ENCODE data around the gene RNF7. TPM values are rescaled to one million over a fixed set of nuclear protein-coding genes. Genes with fewer than 3 reads are reported as not detected.

The RNF7 gene
- total and polyA plus RNA-seq, 5 donors from 2014 or later, result 65.4 to 169 (median 155) TPM

DNA sequence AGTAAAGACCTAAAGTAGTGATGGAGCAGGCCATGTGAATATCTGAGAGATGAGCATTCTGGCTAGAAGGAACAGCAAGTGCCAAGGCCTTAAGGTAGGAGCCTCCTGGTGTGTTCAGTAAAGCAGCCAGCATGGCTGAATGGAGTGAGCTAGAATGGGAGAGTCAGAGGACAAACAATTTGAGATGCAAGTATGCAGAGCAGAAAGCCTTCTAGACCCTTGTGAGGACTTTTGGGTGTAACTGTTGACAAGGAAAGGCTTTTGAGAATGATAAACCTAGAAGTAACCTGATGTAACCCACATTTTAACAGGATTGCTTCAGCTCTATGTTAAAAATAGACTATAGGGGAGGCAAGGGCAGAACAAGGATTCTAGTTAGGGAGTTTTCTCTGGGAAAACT lies 14.8 kb upstream of the RNF7 start:
- Mint-ChIP-seq H3K4me3 (no peak overlapping the region), H3K4me1 (no peaks in the 10 kb centered on the region), H3K9me3 (peaks cover 0 to 1% (median 0%) of the 10 kb centered on the region in 7 donors), H3K27me3 (peaks cover 21% of the 10 kb centered on the region), H3K27ac (no peak overlapping the region), H3K36me3 (no peaks in the 10 kb centered on the region)
- no peaks in the 10 kb centered on the region for H3K36me3 ChIP-seq (ENCODE audit: control insufficient read depth, insufficient read depth, low read length)
- no peaks in the 10 kb centered on the region for H3K4me1 ChIP-seq (ENCODE audit: control insufficient read depth, insufficient read depth, low read length, poor library complexity, severe bottlenecking)
- no peak overlapping the region for H3K27ac ChIP-seq (ENCODE audit: insufficient read depth, low read length, poor library complexity, severe bottlenecking)
- ATAC-seq (ENCODE audit: low read depth in 2 of 2), result no peak
- DNase-seq, result no peak
- no peaks in the 10 kb centered on the region for H3K9me3 ChIP-seq (ENCODE audit: control insufficient read depth in 2 of 2, low read length in 2 of 2)
- peaks cover 3% of the 10 kb centered on the region for H3K27me3 ChIP-seq (ENCODE audit: control insufficient read depth, insufficient read depth, low read length)
- H3K4me3 ChIP-seq (ENCODE audit: low read depth, low read length), result no peak overlapping the region

- ATAC-seq (ENCODE audit: low read depth in 2 of 2), result no peak
- Histone ChIP-seq H3K9me3 (ENCODE audit: control insufficient read depth in 2 of 2, low read length in 2 of 2) (no peaks in the 10 kb centered on the region), H3K27me3 (ENCODE audit: control insufficient read depth, insufficient read depth, low read length) (peaks cover 3% of the 10 kb centered on the region), H3K36me3 (ENCODE audit: control insufficient read depth, insufficient read depth, low read length) (no peaks in the 10 kb centered on the region), H3K4me1 (ENCODE audit: control insufficient read depth, insufficient read depth, low read length, poor library complexity, severe bottlenecking) (no peaks in the 10 kb centered on the region), H3K27ac (ENCODE audit: insufficient read depth, low read length, poor library complexity, severe bottlenecking) (no peak overlapping the region), H3K4me3 (ENCODE audit: low read depth, low read length) (no peak overlapping the region)
- peaks cover 0 to 1% (median 0%) of the 10 kb centered on the region in 7 donors for H3K9me3 Mint-ChIP-seq
- H3K36me3 Mint-ChIP-seq, result no peaks in the 10 kb centered on the region
- peak overlapping the region in 1 of 3 donors; percentile 48 for H3K27ac Mint-ChIP-seq
- H3K4me3 Mint-ChIP-seq, result no peak overlapping the region
- DNase-seq, result no peak
- H3K27me3 Mint-ChIP-seq, result peaks cover 20% of the 10 kb centered on the region
- H3K4me1 Mint-ChIP-seq, result no peaks in the 10 kb centered on the region
Measured at GRCh38 chr3:141724186-141724585, 13.9 kb upstream of the RNF7 start.

GRCh38 chr3:141725036-141725435 lies 13.1 kb upstream of the RNF7 start:
- ATAC-seq (ENCODE audit: low read depth in 2 of 2) (no peak), DNase-seq (no peak)
- Mint-ChIP-seq H3K9me3 (peaks cover 0 to 1% (median 0%) of the 10 kb centered on the region in 7 donors), H3K27me3 (peaks cover 23% of the 10 kb centered on the region), H3K4me3 (no peak overlapping the region), H3K36me3 (no peaks in the 10 kb centered on the region), H3K27ac (no peak overlapping the region), H3K4me1 (no peaks in the 10 kb centered on the region)
- Histone ChIP-seq H3K4me1 (ENCODE audit: control insufficient read depth, insufficient read depth, low read length, poor library complexity, severe bottlenecking) (no peaks in the 10 kb centered on the region), H3K36me3 (ENCODE audit: control insufficient read depth, insufficient read depth, low read length) (no peaks in the 10 kb centered on the region), H3K4me3 (ENCODE audit: low read depth, low read length) (no peak overlapping the region), H3K9me3 (ENCODE audit: control insufficient read depth in 2 of 2, low read length in 2 of 2) (no peaks in the 10 kb centered on the region), H3K27ac (ENCODE audit: insufficient read depth, low read length, poor library complexity, severe bottlenecking) (no peak overlapping the region), H3K27me3 (ENCODE audit: control insufficient read depth, insufficient read depth, low read length) (peaks cover 1% of the 10 kb centered on the region)

DNA sequence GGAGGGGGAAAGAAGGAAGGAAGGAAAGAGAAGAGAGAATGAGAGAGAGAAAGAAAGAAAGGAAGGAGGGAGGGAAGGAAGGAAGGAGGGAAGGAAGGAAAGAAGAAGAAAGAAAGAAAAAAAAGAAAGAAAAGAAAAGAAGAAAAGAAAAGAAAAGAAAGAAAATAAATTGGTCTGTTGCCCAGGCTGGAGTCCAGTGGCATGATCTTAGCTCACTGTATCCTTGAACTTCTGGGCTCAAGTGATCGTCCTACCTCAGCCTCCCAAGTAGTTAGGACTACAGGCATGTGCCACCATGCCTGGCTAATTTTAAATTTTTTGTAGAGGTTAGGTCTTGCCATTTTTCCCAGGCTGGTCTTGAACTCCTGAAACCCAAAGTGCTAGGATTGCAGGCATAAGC lies 11.6 kb upstream of the RNF7 start:
- Mint-ChIP-seq H3K27ac (no peak overlapping the region), H3K36me3 (no peaks in the 10 kb centered on the region), H3K4me1 (no peaks in the 10 kb centered on the region), H3K4me3 (no peak overlapping the region), H3K9me3 (peaks cover 0 to 1% (median 0%) of the 10 kb centered on the region in 7 donors), H3K27me3 (peaks cover 17% of the 10 kb centered on the region)
- H3K9me3 ChIP-seq (ENCODE audit: control insufficient read depth in 2 of 2, low read length in 2 of 2), result no peaks in the 10 kb centered on the region
- peaks cover 1% of the 10 kb centered on the region for H3K27me3 ChIP-seq (ENCODE audit: control insufficient read depth, insufficient read depth, low read length)
- DNase-seq, result no peak
- no peak for ATAC-seq (ENCODE audit: low read depth in 2 of 2)
- no peak overlapping the region for H3K27ac ChIP-seq (ENCODE audit: insufficient read depth, low read length, poor library complexity, severe bottlenecking)
- no peaks in the 10 kb centered on the region for H3K4me1 ChIP-seq (ENCODE audit: control insufficient read depth, insufficient read depth, low read length, poor library complexity, severe bottlenecking)
- no peaks in the 10 kb centered on the region for H3K36me3 ChIP-seq (ENCODE audit: control insufficient read depth, insufficient read depth, low read length)
- H3K4me3 ChIP-seq (ENCODE audit: low read depth, low read length), result no peak overlapping the region

GRCh38 chr3:141728355-141728892 lies 9.7 kb upstream of the RNF7 start:
- DNase-seq (no peak), ATAC-seq (ENCODE audit: low read depth in 2 of 2) (no peak)
- Mint-ChIP-seq H3K27ac (no peak overlapping the region), H3K4me3 (no peak overlapping the region), H3K9me3 (peaks cover 0 to 1% (median 0%) of the 10 kb centered on the region in 7 donors), H3K4me1 (no peaks in the 10 kb centered on the region), H3K36me3 (no peaks in the 10 kb centered on the region), H3K27me3 (peaks cover 16% of the 10 kb centered on the region)
- H3K4me3 ChIP-seq (ENCODE audit: low read depth, low read length), result no peak overlapping the region
- no peaks in the 10 kb centered on the region for H3K4me1 ChIP-seq (ENCODE audit: control insufficient read depth, insufficient read depth, low read length, poor library complexity, severe bottlenecking)
- no peak overlapping the region for H3K27ac ChIP-seq (ENCODE audit: insufficient read depth, low read length, poor library complexity, severe bottlenecking)
- no peaks in the 10 kb centered on the region for H3K36me3 ChIP-seq (ENCODE audit: control insufficient read depth, insufficient read depth, low read length)
- peaks cover 1% of the 10 kb centered on the region for H3K27me3 ChIP-seq (ENCODE audit: control insufficient read depth, insufficient read depth, low read length)
- H3K9me3 ChIP-seq (ENCODE audit: control insufficient read depth in 2 of 2, low read length in 2 of 2), result no peaks in the 10 kb centered on the region

- DNase-seq (peak in 1 of 3 donors; percentile 29), ATAC-seq (ENCODE audit: low read depth in 2 of 2) (no peak)
- H3K4me1 Mint-ChIP-seq, result no peaks in the 10 kb centered on the region
- peaks cover 17% of the 10 kb centered on the region for H3K27me3 Mint-ChIP-seq
- Histone ChIP-seq H3K27ac (ENCODE audit: insufficient read depth, low read length, poor library complexity, severe bottlenecking) (no peak overlapping the region), H3K36me3 (ENCODE audit: control insufficient read depth, insufficient read depth, low read length) (no peaks in the 10 kb centered on the region), H3K4me3 (ENCODE audit: low read depth, low read length) (no peak overlapping the region), H3K9me3 (ENCODE audit: control insufficient read depth in 2 of 2, low read length in 2 of 2) (no peaks in the 10 kb centered on the region), H3K4me1 (ENCODE audit: control insufficient read depth, insufficient read depth, low read length, poor library complexity, severe bottlenecking) (no peaks in the 10 kb centered on the region), H3K27me3 (ENCODE audit: control insufficient read depth, insufficient read depth, low read length) (peaks cover 1% of the 10 kb centered on the region)
- no peak overlapping the region for H3K27ac Mint-ChIP-seq
- no peak overlapping the region for H3K4me3 Mint-ChIP-seq
- H3K36me3 Mint-ChIP-seq, result no peaks in the 10 kb centered on the region
- peaks cover 0 to 1% (median 0%) of the 10 kb centered on the region in 7 donors for H3K9me3 Mint-ChIP-seq
Measured at GRCh38 chr3:141729240-141729639, 8.9 kb upstream of the RNF7 start.

- Mint-ChIP-seq H3K4me3 (peak overlapping the region in 1 of 4 donors; percentile 46), H3K36me3 (no peaks in the 10 kb centered on the region), H3K4me1 (peaks cover 0 to 18% (median 13%) of the 10 kb centered on the region in 4 donors), H3K27ac (no peak overlapping the region), H3K27me3 (peaks cover 5% of the 10 kb centered on the region), H3K9me3 (peaks cover 0 to 1% (median 0%) of the 10 kb centered on the region in 7 donors)
- H3K27ac ChIP-seq (ENCODE audit: insufficient read depth, low read length, poor library complexity, severe bottlenecking), result no peak overlapping the region
- no peak overlapping the region for H3K4me3 ChIP-seq (ENCODE audit: low read depth, low read length)
- DNase-seq (no peak), ATAC-seq (ENCODE audit: low read depth in 2 of 2) (no peak)
- no peaks in the 10 kb centered on the region for H3K36me3 ChIP-seq (ENCODE audit: control insufficient read depth, insufficient read depth, low read length)
- H3K9me3 ChIP-seq (ENCODE audit: control insufficient read depth in 2 of 2, low read length in 2 of 2), result no peaks in the 10 kb centered on the region
- H3K4me1 ChIP-seq (ENCODE audit: control insufficient read depth, insufficient read depth, low read length, poor library complexity, severe bottlenecking), result peaks cover 16% of the 10 kb centered on the region
- H3K27me3 ChIP-seq (ENCODE audit: control insufficient read depth, insufficient read depth, low read length), result no peaks in the 10 kb centered on the region
Measured at GRCh38 chr3:141735176-141735575, 2.9 kb upstream of the RNF7 start.

DNA sequence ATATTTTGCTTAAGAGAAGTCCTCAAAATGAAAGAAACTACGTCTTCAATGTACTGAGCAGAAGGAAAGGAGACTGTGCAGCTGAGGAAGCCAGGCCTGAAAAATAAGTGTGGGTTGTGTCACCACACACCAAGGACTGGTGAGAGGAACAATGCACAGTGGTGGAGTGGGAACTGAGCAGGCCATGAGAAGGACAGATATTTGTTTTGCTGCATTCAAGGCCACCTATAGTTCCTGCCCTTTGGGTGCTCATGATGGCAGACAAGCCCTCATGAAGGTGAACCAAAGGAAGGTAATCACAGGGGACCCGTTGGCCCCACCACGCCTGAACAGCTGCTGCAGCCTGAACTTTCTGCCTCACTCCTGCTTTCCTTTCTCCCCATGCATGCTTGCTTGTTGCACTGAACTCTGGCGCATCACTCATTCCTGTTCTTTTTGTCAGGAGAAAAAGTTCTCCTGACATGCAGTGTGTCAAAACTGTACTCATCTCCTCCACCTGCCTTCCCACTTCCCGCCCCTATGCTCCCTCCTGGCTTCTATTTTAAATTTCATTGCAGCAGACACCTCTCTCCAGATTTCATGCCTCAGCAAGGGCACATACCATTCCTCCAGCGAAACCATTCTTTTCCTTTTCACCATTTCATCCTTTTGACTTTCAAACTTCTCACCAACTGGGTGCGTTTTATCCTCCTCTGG lies 2.2 kb upstream of the RNF7 start:
- H3K9me3 ChIP-seq (ENCODE audit: control insufficient read depth in 2 of 2, low read length in 2 of 2), result no peaks in the 10 kb centered on the region
- Mint-ChIP-seq H3K4me1 (peaks cover 0 to 26% (median 19%) of the 10 kb centered on the region in 4 donors), H3K27me3 (peaks cover 5% of the 10 kb centered on the region), H3K27ac (peak overlapping the region in 1 of 3 donors; percentile 34), H3K9me3 (peaks cover 0 to 1% (median 0%) of the 10 kb centered on the region in 7 donors), H3K4me3 (peak overlapping the region in 1 of 4 donors; percentile 46), H3K36me3 (no peaks in the 10 kb centered on the region)
- no peak overlapping the region for H3K27ac ChIP-seq (ENCODE audit: insufficient read depth, low read length, poor library complexity, severe bottlenecking)
- no peaks in the 10 kb centered on the region for H3K27me3 ChIP-seq (ENCODE audit: control insufficient read depth, insufficient read depth, low read length)
- peaks cover 3% of the 10 kb centered on the region for H3K36me3 ChIP-seq (ENCODE audit: control insufficient read depth, insufficient read depth, low read length)
- ATAC-seq (ENCODE audit: low read depth in 2 of 2), result no peak
- H3K4me1 ChIP-seq (ENCODE audit: control insufficient read depth, insufficient read depth, low read length, poor library complexity, severe bottlenecking), result peaks cover 24% of the 10 kb centered on the region
- DNase-seq, result no peak
- H3K4me3 ChIP-seq (ENCODE audit: low read depth, low read length), result no peak overlapping the region
